ENCODE measurements around the gene KCNK5. TPM values are rescaled to one million over a fixed set of nuclear protein-coding genes. Genes with fewer than 3 reads are reported as not detected.

KCNK5 gene
- total and polyA plus RNA-seq, 9 of the 15 experiments (the other 6 are each of a cell fraction or from before 2014, with no cell fraction given): 1.5 to 45.8 (median 25.8) TPM

DNA sequence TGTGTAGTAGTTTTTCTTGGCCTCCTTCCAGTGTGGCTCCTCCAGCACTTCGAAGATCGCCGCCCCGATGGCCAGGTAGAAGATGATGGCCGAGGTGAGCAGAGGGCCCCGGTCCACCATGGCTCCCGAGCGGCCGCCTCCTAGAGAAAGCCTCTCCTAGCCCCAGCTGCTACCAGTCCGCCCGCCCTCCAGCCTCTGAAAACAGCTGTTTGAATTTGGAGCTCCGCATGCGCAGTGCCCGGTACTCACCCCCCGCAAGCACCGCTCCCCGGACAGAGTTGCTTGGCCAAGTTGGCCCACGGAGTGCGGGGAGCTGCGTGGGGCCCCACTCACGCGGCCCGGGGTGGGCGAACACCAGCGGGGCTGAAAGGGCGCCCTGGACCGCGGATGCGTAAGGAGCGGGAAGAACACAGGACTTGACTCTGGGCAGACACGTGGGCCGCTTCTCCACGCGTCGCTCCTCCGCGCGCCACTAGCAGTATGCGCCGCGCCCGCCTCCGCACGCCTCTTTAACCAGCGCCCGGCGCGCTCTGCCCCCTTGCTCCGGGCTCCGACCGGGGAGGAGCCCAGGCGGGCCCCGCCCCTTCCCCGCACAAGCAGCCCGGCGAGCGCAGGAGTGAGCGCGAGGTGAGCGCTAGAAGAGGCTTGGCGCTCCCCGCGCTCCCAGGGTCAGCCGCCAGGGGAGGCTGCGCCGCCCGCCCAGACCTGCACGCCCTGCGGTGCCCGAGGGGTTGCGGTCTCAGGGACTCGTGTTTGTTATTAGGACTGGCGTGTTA is at the start of gene KCNK5 (continued):
- TF ChIP-seq, protein P1, sequence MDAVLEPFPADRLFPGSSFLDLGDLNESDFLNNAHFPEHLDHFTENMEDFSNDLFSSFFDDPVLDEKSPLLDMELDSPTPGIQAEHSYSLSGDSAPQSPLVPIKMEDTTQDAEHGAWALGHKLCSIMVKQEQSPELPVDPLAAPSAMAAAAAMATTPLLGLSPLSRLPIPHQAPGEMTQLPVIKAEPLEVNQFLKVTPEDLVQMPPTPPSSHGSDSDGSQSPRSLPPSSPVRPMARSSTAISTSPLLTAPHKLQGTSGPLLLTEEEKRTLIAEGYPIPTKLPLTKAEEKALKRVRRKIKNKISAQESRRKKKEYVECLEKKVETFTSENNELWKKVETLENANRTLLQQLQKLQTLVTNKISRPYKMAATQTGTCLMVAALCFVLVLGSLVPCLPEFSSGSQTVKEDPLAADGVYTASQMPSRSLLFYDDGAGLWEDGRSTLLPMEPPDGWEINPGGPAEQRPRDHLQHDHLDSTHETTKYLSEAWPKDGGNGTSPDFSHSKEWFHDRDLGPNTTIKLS (IDR thresholded peaks at IDR 0.05; ENCODE audit: borderline replicate concordance, low read depth): peak; percentile 81
- TF ChIP-seq, protein P2, sequence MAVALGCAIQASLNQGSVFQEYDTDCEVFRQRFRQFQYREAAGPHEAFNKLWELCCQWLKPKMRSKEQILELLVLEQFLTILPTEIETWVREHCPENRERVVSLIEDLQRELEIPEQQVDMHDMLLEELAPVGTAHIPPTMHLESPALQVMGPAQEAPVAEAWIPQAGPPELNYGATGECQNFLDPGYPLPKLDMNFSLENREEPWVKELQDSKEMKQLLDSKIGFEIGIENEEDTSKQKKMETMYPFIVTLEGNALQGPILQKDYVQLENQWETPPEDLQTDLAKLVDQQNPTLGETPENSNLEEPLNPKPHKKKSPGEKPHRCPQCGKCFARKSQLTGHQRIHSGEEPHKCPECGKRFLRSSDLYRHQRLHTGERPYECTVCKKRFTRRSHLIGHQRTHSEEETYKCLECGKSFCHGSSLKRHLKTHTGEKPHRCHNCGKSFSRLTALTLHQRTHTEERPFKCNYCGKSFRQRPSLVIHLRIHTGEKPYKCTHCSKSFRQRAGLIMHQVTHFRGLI (CRISPR knock-in tag; IDR thresholded peaks at IDR 0.05): no peak
- TF ChIP-seq, protein P3, sequence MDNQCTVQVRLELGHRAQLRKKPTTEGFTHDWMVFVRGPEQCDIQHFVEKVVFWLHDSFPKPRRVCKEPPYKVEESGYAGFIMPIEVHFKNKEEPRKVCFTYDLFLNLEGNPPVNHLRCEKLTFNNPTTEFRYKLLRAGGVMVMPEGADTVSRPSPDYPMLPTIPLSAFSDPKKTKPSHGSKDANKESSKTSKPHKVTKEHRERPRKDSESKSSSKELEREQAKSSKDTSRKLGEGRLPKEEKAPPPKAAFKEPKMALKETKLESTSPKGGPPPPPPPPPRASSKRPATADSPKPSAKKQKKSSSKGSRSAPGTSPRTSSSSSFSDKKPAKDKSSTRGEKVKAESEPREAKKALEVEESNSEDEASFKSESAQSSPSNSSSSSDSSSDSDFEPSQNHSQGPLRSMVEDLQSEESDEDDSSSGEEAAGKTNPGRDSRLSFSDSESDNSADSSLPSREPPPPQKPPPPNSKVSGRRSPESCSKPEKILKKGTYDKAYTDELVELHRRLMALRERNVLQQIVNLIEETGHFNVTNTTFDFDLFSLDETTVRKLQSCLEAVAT (IDR thresholded peaks at IDR 0.05): no peak
- TF ChIP-seq CC2D1A (IDR thresholded peaks at IDR 0.05): no peak
- TF ChIP-seq CBX2 (IDR thresholded peaks at IDR 0.05; ENCODE audit: insufficient read depth, low read length, poor library complexity, severe bottlenecking): no peak
- no peak for TF ChIP-seq IRF2 (CRISPR knock-in tag; IDR thresholded peaks at IDR 0.05)
- peak; percentile 79 for TF ChIP-seq KLF16 (IDR thresholded peaks at IDR 0.05)
- TF ChIP-seq, protein P4, sequence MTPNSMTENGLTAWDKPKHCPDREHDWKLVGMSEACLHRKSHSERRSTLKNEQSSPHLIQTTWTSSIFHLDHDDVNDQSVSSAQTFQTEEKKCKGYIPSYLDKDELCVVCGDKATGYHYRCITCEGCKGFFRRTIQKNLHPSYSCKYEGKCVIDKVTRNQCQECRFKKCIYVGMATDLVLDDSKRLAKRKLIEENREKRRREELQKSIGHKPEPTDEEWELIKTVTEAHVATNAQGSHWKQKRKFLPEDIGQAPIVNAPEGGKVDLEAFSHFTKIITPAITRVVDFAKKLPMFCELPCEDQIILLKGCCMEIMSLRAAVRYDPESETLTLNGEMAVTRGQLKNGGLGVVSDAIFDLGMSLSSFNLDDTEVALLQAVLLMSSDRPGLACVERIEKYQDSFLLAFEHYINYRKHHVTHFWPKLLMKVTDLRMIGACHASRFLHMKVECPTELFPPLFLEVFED (CRISPR knock-in tag; conservative IDR thresholded peaks at IDR 0.05): no peak; the same call in 1 of the 2 replicates
- TF ChIP-seq SMARCE1 (IDR thresholded peaks at IDR 0.05): 0 out of 2 replicates have a peak, but pooled peaks have one; percentile 35
- no peak for TF ChIP-seq HNRNPH1 (optimal IDR thresholded peaks at IDR 0.05; ENCODE audit: low read depth, low read length)
- TF ChIP-seq MECOM (CRISPR knock-in tag; IDR thresholded peaks at IDR 0.05): no peak
- peak; percentile 66; the same call in 1 of the 2 replicates for TF ChIP-seq ZNF24 (IDR thresholded peaks at IDR 0.05)
- TF ChIP-seq ZEB2 (IDR thresholded peaks at IDR 0.05): peak; percentile 50; the same call in 1 of the 2 replicates
- peak; percentile 87 for TF ChIP-seq LCOR (CRISPR knock-in tag; IDR thresholded peaks at IDR 0.05)
- no peak for TF ChIP-seq KAT2B (IDR thresholded peaks at IDR 0.05; ENCODE audit: low read depth, low read length)
- peak; percentile 100 for TF ChIP-seq RBFOX2 (IDR thresholded peaks at IDR 0.05; ENCODE audit: low read depth, low read length)
- TF ChIP-seq HOXB6 (CRISPR knock-in tag; IDR thresholded peaks at IDR 0.05; ENCODE audit: borderline replicate concordance): no peak
- no peak for TF ChIP-seq ZNF124 (CRISPR knock-in tag; IDR thresholded peaks at IDR 0.05)
- TF ChIP-seq TFAM (CRISPR knock-in tag; conservative IDR thresholded peaks at IDR 0.05): no peak
- no peak for TF ChIP-seq FOS (IDR thresholded peaks at IDR 0.05; ENCODE audit: extremely low read depth, insufficient read length)
- peak; percentile 93 for TF ChIP-seq L3MBTL2 (IDR thresholded peaks at IDR 0.05)
- TF ChIP-seq KHSRP (IDR thresholded peaks at IDR 0.05): no peak
- TF ChIP-seq, protein P5, sequence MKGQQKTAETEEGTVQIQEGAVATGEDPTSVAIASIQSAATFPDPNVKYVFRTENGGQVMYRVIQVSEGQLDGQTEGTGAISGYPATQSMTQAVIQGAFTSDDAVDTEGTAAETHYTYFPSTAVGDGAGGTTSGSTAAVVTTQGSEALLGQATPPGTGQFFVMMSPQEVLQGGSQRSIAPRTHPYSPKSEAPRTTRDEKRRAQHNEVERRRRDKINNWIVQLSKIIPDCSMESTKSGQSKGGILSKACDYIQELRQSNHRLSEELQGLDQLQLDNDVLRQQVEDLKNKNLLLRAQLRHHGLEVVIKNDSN (CRISPR knock-in tag; IDR thresholded peaks at IDR 0.05): peak; percentile 86
- peak; percentile 93 for TF ChIP-seq POLR2H (tag; IDR thresholded peaks at IDR 0.05; ENCODE audit: low read depth)
